Fibroblast of lung (primary cell): Measurements from ENCODE around the gene EFHD1.

Experiments used
- CTCF ChIP-seq, 2 donors: IDR thresholded peaks in 1 of 2; conservative IDR thresholded peaks in 1 of 2; 1 replicate in 1 of 2; 2 replicates in 1 of 2; pipeline ENCODE4 v1.5.1; 2011 to 2012; ENCODE audit warnings: low read length in 2 of 2, control low read depth in 1 of 2, inconsistent platforms in 1 of 2, low read depth in 1 of 2, mild to moderate bottlenecking in 1 of 2
- EZH2 ChIP-seq: IDR thresholded peaks from 2 replicates; pipeline ENCODE4 v1.5.1; 2012; ENCODE audit warnings: low read length, control low read depth, mild to moderate bottlenecking; ENCODE audit errors: missing control alignments

- no peak for TF ChIP-seq CTCF (conservative IDR thresholded peaks at IDR 0.05 in 1 of 2, IDR thresholded peaks at IDR 0.05 in 1 of 2; ENCODE audit: low read depth in 1 of 2, low read length in 2 of 2)
- no peak for TF ChIP-seq EZH2
These were observed 19.1 kb downstream of the EFHD1 start for GRCh38 chr2:232652505-232652851.
